NCI-H2081 (cell line): ENCODE results near the gene RTN3.

Source experiments
- DNase-seq, 2 experiments: peaks; one replicate each; lab custom pipeline; 2025; lab: John Stamatoyannopoulos, UW

The RTN3 gene

GRCh38 chr11:63738720-63739360 lies 57.5 kb downstream of the RTN3 start:
- DNase-seq, result peak; percentile 25 to 58

GRCh38 chr11:63745304-63746170 lies 64.2 kb downstream of the RTN3 start:
- no peak for DNase-seq

- DNase-seq, result no peak
Observed at GRCh38 chr11:63747011-63747410, 65.7 kb downstream of the RTN3 start.

GRCh38 chr11:63749624-63750023 lies 68.3 kb downstream of the RTN3 start:
- no peak for DNase-seq

- DNase-seq, result no peak
Observed at GRCh38 chr11:63756919-63757761, 75.8 kb downstream of the RTN3 start.

- DNase-seq, result no peak
Observed at GRCh38 chr11:63760487-63761079, 79.3 kb downstream of the RTN3 start.

- no peak for DNase-seq
Observed at GRCh38 chr11:63761188-63761587, 79.9 kb downstream of the RTN3 start.

GRCh38 chr11:63761931-63762653 lies 80.8 kb downstream of the RTN3 start:
- no peak for DNase-seq

- peak; percentile 15 to 67 for DNase-seq
Observed at GRCh38 chr11:63762654-63763495, 81.6 kb downstream of the RTN3 start.

- DNase-seq, result no peak
Observed at GRCh38 chr11:63763496-63764339, 82.4 kb downstream of the RTN3 start.

- no peak for DNase-seq
Observed at GRCh38 chr11:63764340-63764678, 83.0 kb downstream of the RTN3 start.

- no peak for DNase-seq
Observed at GRCh38 chr11:63764679-63765647, 83.7 kb downstream of the RTN3 start.

GRCh38 chr11:63765688-63766241 lies 84.5 kb downstream of the RTN3 start:
- DNase-seq, result no peak

- no peak for DNase-seq
Observed at GRCh38 chr11:63766531-63767235, 85.4 kb downstream of the RTN3 start.

- no peak for DNase-seq
Observed at GRCh38 chr11:63767267-63767564, 85.9 kb downstream of the RTN3 start.

- peak; percentile 51 to 55 for DNase-seq
Observed at GRCh38 chr11:63767565-63768236, 86.4 kb downstream of the RTN3 start.
